Upper lobe of right lung (tissue), 1 donor: ENCODE data around the gene BTF3. TPM values are rescaled to one million over a fixed set of nuclear protein-coding genes. Genes with fewer than 3 reads are reported as not detected.

ENCODE experiments used
- ATAC-seq: fragments of 200-7000 bp; cut with Tn5 transposase; one replicate; pipeline ENCODE4 v1.9.1; 2020; ENCODE audit warnings: mild to moderate bottlenecking, moderate library complexity
- DNase-seq: peaks from one replicate; pipeline ENCODE4 v3.0.0-alpha.2; 2020
- H3K27ac ChIP-seq: fragments of 200-600 bp; one replicate; pipeline ENCODE4 v1.8.0; 2022
- H3K27me3 ChIP-seq: fragments of 200-600 bp; one replicate; pipeline ENCODE4 v1.8.0; 2022; ENCODE audit warnings: mild to moderate bottlenecking
- H3K36me3 ChIP-seq: fragments of 200-600 bp; one replicate; pipeline ENCODE4 v1.8.0; 2022
- H3K4me1 ChIP-seq: fragments of 200-600 bp; one replicate; pipeline ENCODE4 v1.8.0; 2022
- H3K4me3 ChIP-seq: fragments of 200-600 bp; one replicate; pipeline ENCODE4 v1.8.0; 2022; ENCODE audit warnings: mild to moderate bottlenecking
- H3K9me3 ChIP-seq: fragments of 200-600 bp; one replicate; pipeline ENCODE4 v1.8.0; 2022
- intact Hi-C: fragments of 100-400 bp; cut with DNase I; formaldehyde crosslinking; loops from one replicate; pipeline ENCODE4 v1.11.0; 2022
- total RNA-seq: library from RNA; stranded (reverse); fragmentation: NEBNext Ultra II Directional; extraction: Animal tissue kit (Norgen Biotek cat#: 25700); gene quantifications from one replicate; pipeline ENCODE4 v1.2.1, GENCODE V29; 2021
- TF ChIP-seq, protein P1 (sequence below): fragments of 200-600 bp; IDR thresholded peaks from one replicate; pipeline ENCODE4 v1.8.0; 2022; ENCODE audit warnings: antibody characterized with exemption
- donor health status: DM: no; HTN: yes; CAD: no; lungs with severe emphysema.

The BTF3 gene
- total RNA-seq, 1 donor from 2014 or later, result 394 TPM

DNA sequence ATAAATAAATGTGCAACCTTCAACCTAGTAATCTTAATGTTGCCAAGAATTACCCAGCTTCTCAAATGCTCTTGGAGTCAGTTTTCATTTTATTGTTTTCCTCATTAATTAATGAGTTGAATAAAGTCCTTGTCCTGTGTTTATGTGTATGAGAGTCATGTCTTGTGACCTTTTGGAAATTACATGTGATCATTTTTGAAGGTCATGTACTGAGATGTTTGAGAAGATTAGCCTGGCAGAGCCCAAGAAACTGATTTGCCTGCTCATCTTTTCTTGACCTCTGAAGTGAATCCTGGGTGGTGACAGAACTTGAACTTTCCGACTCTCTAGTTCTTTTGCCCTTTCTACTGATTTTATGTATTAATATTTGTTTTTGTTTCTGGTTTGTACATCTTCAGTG, 51.8 kb downstream of the BTF3 start:
- H3K4me1 ChIP-seq, result no peaks in the 10 kb centered on the region
- intact Hi-C loops, result no loop called here
- no peaks in the 10 kb centered on the region for H3K9me3 ChIP-seq
- H3K27me3 ChIP-seq, result no peaks in the 10 kb centered on the region
- H3K27ac ChIP-seq, result no peak overlapping the region
- H3K36me3 ChIP-seq, result peaks cover 34% of the 10 kb centered on the region
- TF ChIP-seq, protein P1, sequence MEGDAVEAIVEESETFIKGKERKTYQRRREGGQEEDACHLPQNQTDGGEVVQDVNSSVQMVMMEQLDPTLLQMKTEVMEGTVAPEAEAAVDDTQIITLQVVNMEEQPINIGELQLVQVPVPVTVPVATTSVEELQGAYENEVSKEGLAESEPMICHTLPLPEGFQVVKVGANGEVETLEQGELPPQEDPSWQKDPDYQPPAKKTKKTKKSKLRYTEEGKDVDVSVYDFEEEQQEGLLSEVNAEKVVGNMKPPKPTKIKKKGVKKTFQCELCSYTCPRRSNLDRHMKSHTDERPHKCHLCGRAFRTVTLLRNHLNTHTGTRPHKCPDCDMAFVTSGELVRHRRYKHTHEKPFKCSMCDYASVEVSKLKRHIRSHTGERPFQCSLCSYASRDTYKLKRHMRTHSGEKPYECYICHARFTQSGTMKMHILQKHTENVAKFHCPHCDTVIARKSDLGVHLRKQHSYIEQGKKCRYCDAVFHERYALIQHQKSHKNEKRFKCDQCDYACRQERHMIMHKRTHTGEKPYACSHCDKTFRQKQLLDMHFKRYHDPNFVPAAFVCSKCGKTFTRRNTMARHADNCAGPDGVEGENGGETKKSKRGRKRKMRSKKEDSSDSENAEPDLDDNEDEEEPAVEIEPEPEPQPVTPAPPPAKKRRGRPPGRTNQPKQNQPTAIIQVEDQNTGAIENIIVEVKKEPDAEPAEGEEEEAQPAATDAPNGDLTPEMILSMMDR, result no peak
- DNase-seq, result no peak
- ATAC-seq, result no peak
- H3K4me3 ChIP-seq, result no peak overlapping the region

- no peak for ATAC-seq
- Histone ChIP-seq H3K4me1 (no peaks in the 10 kb centered on the region), H3K27me3 (no peaks in the 10 kb centered on the region), H3K27ac (no peak overlapping the region), H3K9me3 (no peaks in the 10 kb centered on the region), H3K4me3 (no peak overlapping the region), H3K36me3 (peaks cover 60% of the 10 kb centered on the region)
- TF ChIP-seq, protein P1, result no peak
- no peak for DNase-seq
- intact Hi-C loops, result no loop called here
These were observed 54.4 kb downstream of the BTF3 start for GRCh38 chr5:73552642-73553041.

Other genes starting within 250 kb of the BTF3 start
- 1.2 TPM for gene FOXD1, start 49.7 kb upstream of the BTF3 start, total RNA-seq
- 24.0 TPM for gene ANKRA2, start 67.2 kb downstream of the BTF3 start, total RNA-seq
- gene UTP15, start 67.3 kb downstream of the BTF3 start, total RNA-seq, result 20.1 TPM
- 22.3 TPM for gene ARHGEF28, start 127.8 kb downstream of the BTF3 start, total RNA-seq